Suprapubic skin (tissue), 3 donors: Measurements from ENCODE around the gene RWDD4.

Source experiments
- CTCF ChIP-seq, 2 donors: fragments of 200-600 bp in 1 of 2; fragments of 450-650 bp in 1 of 2; sonication (generic) in 1 of 2; IDR thresholded peaks; one replicate each; pipeline ENCODE4 v1.5.1; 2016 to 2019; ENCODE audit warnings: antibody characterized with exemption in 2 of 2, mild to moderate bottlenecking in 1 of 2, moderate library complexity in 1 of 2
- EP300 ChIP-seq: sonication (generic); formaldehyde crosslinking; IDR thresholded peaks from one replicate; pipeline ENCODE4 v1.6.1; 2017; ENCODE audit warnings: antibody characterized with exemption
- POLR2A ChIP-seq, 2 donors: fragments of 450-650 bp; IDR thresholded peaks; one replicate each; pipeline ENCODE4 v1.6.1; 2017; ENCODE audit warnings: antibody characterized with exemption in 2 of 2, mild to moderate bottlenecking in 2 of 2, moderate library complexity in 2 of 2

GRCh38 chr4:183658362-183659028 is 490 bp downstream of the RWDD4 start:
- TF ChIP-seq CTCF (IDR thresholded peaks at IDR 0.05), result no peak
- no peak for TF ChIP-seq POLR2A (IDR thresholded peaks at IDR 0.05)
- TF ChIP-seq EP300, result no peak
